CD4-positive, alpha-beta T cell treated with Interleukin-17A for 4 hours (primary cell): ENCODE measurements around the gene SYTL4.

Source experiments
- DNase-seq: peaks from one replicate; pipeline ENCODE4 v3.0.0-alpha.2; 2020; ENCODE audit warnings: mixed read lengths

Gene SYTL4

DNA sequence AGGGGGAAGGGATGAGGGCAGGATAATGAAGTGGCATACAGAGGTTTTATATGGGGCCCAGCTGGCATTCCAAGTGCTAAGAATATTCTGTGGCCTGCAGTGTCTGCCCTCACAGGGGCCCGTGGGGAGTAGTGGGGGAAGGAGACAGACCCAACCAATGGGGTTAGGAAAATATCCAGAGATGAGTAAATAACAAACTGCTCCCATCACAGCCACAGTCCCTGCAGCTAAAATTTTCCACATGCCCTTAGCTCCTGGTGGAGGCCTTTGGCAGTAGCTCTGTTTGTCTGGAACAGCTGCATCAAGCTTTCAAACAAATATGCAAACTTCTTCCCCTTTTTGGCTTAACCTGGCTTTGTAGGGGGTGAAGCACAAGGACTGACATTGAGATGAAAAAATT lies 84.8 kb downstream of the SYTL4 start:
- DNase-seq, result no peak

DNA sequence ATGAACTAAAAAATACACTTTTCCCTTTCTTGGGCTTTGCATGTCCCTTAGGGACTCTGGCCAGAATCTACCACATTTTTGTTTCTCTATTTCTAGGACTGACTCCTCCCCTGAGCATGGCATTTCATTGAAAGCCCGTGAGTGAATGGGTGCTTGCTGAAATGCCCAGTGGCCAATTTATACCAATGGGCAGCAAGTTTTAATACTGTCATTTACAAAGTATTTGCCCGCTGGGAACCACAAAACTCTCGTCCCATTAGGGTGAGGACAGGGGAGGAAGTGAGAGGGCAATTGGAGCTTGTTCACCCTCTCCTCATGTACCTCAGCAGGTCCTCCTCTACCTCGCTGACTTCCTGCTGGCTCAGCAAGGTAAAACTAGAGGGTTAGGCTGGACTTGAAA lies 86.8 kb downstream of the SYTL4 start:
- DNase-seq, result no peak

DNA sequence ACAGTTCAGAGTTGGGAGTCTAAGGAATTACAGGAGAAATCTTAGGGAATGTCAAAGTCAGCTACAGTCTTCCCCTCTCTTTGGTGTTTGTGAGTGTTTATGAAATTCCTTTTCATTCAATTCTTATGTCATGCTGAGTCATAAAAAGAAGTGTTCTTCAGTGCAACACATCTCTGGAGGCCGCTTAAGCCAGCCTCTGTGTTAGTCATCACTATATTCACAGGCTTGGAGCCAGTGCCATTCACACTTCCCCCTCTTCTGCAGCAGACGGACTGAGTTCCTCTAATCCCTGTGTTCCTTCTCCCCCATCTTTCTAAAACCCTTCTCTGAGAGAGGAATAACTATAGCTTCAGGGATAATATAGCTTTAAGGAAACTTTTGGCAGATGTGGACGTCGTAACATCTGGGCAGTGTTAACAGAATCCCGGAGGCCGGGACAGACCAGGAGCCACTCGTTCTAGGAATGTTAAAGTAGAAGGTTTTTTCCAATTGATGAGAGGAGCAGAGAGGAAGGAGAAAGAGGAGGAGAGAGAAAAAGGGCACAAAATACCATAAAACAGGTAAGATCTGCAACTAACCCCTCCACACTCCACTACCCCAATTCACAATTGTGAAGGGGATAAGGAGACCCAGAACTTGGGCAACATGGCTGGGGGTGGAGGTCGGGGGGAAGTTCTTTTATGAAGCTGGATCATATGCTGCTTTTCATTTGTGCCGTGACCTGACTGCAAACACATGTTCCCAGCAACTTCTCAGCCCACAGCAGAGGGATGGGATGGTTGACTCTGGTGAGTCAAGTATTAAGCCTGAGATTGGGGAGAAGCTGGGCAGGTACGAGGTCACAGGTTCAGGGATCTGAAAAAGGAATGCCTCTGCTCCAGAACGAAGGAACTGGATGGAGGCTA lies 87.7 kb downstream of the SYTL4 start, which contains the start of gene SRPX2:
TSS of gene SRPX2 (plus strand) at position 244 of the 905 bp plus-strand sequence. CDS start 2,124 bp downstream, outside the sequence.
- no peak for DNase-seq

DNA sequence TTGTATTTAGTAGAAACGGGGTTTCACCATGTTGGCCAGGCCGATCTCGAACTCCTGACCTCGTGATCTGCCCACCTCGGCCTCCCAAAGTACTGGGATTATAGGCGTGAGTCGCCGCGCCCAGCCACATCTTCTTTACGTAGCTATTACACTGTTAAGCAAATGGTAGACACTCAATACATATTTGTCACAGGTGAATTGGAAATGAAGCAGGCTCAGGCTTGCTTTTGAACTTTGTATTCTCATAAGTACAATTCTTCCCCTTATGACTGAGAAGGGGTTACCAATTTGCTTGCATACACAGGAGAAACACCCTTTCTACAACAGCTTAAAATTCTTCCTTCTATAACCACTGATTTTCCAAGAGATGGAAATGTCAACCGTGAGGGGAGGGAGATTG lies 88.7 kb downstream of the SYTL4 start:
- DNase-seq, result no peak

DNA sequence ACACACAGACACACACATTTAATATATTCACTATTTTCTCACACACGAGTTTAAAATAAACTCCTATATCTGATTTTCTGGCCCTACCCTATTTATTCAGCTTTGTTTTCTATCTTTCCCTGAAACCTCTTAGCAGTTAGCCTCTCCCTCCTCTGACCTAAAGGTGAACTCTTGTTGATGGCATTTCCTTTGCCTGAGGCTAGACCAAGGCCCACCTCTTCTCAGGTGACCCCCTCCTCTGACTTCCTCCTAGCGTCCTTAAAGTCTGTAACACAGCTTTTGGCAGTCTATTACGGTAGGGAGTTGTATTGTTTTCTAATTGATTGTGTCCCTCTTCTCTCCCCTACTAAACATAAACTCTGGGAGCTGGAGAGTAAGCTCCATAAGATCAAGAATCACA lies 89.6 kb downstream of the SYTL4 start:
- no peak for DNase-seq

DNA sequence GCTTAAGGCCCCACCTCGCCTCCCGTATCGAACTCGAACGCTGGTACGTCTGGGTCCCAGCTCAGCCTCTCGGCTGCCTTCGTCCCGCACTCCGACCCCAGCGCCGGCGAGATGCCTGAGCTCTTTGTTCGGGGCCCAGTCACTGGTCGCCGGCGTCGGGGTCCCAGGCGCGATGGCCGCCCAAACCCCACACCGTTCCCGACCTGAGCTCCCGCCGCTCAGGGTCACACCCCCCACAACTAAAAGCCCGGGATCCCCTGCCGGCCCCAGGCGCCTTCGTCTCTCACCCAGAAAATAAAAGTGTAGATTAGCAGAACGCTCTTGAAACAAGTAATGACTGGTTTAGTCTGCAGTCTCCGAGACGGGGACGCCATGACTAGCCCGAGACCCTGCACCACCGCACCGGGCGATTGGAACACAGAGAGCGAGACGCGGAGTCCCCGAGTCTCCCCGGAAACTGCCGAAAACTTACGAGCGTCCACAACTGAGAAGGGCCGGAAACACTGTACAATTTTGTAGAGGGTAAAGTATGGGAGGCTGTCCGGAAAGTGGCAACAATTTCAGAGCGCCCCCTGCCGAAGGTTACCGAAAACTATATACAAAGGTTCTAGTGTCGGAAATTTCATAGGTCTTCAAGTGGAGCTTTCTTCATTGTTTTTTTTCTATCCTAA lies 95.5 kb downstream of the SYTL4 start, which contains the start of gene TSPAN6:
TSS of gene TSPAN6 (minus strand) at position 486 of the 671 bp plus-strand sequence. CDS start at position 374, 112 bp downstream.
- peak; percentile 84 for DNase-seq

DNA sequence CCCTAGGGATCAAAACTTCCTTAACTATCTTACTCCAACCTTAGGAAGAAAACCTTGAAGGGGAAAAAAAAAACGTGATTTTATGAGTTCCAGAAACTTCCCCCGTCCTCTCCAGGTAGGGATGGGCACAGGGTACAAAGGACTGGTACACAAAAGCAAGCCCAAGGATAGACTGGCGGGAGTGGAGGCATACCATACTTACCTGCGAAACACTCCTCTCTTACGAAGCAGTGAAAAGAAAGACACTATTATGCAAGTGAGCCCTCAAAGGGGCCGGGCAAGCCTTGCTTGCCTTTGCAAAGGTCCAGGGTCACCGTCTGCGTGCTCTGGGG lies 96.0 kb downstream of the SYTL4 start:
- no peak for DNase-seq

DNA sequence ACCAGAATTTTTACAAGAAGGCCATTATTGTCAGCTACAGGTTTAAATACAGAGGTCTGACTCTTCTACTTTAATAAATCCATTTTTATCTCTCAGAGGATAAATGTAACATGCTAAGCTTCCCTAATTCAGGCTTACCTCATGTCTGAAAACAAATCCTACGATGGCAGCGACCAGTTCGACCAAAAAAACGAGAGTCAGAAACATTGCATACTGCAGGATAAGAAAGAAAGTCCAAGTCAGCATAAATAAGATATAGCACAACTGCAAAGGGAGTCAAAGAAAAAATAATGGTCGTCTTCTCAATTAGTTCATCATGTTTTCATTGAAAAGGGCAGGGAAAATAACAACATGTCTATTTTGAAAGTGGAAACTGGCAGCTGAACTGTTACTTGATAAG lies 96.9 kb downstream of the SYTL4 start:
- no peak for DNase-seq

DNA sequence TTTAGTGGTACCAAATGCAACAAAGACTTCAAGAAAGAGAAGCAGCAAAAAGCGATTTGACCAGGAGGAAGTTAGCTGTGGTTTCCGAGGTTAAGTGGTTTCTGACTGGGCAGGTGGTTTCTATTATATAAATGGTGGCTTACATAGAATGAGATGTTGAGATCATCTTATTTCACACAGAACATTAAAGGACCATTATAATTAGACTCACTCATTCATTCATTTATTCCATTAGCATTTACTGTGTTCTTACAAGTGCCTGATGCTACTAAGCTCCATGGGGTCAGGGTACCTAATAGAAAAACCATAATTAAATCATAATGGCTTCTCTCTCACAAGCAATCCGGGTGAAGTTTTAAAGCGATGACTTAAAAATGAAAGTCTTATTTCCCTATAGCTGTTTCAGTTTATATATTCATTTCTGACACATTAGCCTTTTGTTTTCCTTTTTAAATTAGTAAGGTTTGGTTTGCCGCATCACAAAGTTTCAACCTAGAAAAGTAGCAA lies 105.9 kb downstream of the SYTL4 start:
- no peak for DNase-seq
